Uterus (tissue), 2 donors: ENCODE measurements around the gene KITLG.

Experiments used
- CTCF ChIP-seq, 4 experiments: fragments of 200-600 bp in 2 of 4; fragments of 450-650 bp in 2 of 4; sonication (generic) in 2 of 4; IDR thresholded peaks; one replicate each; pipeline ENCODE4 v1.5.1; 2016 to 2019; ENCODE audit warnings: antibody characterized with exemption in 4 of 4, mild to moderate bottlenecking in 2 of 4, moderate library complexity in 1 of 4
- POLR2A ChIP-seq, 2 donors: fragments of 450-650 bp; IDR thresholded peaks; one replicate each; pipeline ENCODE4 v1.6.1; 2016; ENCODE audit warnings: antibody characterized with exemption in 2 of 2, mild to moderate bottlenecking in 1 of 2, moderate library complexity in 1 of 2

- TF ChIP-seq POLR2A (IDR thresholded peaks at IDR 0.05) (no peak), CTCF (IDR thresholded peaks at IDR 0.05) (no peak)
These were observed 35.0 kb downstream of the KITLG start for GRCh38 chr12:88544991-88545980.
